ENCODE results near the gene TTN.

DNA sequence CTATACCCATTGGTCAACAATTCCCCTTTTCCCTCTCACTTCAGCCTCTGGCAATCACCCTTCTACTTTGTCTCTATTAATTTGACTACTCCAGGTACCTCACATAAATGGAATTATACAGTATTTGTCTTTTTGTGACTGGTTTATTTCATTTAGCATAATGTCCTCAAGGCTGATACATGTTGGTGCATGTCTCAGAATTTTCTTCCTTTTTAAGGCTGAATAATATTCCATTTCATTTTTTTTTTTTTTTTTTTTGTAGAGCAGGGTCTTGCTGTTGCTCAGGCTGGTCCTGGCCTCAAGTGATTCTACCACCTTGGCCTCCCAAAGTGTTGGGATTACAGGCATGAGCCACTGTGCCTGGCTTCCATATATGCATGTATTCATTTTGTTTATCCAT is 330.7 kb downstream of the TTN start:
- TF ChIP-seq POLR2A (IDR thresholded peaks at IDR 0.05; ENCODE audit: low read length) (no peak), GATA1 (IDR thresholded peaks at IDR 0.05; ENCODE audit: low read depth, low read length) (no peak)

Data from erythroblast (primary cell).